GM12874 (cell line): Measurements from ENCODE around the gene ARL5B.

Source experiments
- TF ChIP-seq, protein P1 (sequence below): IDR thresholded peaks from 2 replicates; pipeline ENCODE4 v1.5.1; 2011; ENCODE audit warnings: low read depth, mild to moderate bottlenecking, control low read depth, low read length, moderate library complexity; ENCODE audit not compliant: insufficient read depth

Gene ARL5B

DNA sequence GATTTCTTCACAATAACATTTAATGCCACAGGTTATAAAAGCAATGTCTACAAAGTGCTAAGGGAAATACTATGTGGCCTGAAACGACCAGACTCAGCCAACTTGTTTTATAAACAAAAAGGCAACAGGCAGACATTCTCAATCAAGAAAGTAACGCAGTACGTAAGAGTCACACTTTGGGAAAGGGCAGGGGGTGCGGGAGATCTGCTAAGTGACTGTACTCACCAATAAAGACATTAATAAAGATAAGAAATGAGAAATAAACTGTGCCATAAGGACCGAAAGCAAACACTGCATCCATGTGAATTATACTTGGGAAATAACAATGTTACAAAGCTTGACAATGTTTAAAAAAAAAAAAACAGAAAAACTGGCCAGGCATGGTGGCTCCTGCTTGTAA, 33.3 kb upstream of the ARL5B start:
- TF ChIP-seq, protein P1, sequence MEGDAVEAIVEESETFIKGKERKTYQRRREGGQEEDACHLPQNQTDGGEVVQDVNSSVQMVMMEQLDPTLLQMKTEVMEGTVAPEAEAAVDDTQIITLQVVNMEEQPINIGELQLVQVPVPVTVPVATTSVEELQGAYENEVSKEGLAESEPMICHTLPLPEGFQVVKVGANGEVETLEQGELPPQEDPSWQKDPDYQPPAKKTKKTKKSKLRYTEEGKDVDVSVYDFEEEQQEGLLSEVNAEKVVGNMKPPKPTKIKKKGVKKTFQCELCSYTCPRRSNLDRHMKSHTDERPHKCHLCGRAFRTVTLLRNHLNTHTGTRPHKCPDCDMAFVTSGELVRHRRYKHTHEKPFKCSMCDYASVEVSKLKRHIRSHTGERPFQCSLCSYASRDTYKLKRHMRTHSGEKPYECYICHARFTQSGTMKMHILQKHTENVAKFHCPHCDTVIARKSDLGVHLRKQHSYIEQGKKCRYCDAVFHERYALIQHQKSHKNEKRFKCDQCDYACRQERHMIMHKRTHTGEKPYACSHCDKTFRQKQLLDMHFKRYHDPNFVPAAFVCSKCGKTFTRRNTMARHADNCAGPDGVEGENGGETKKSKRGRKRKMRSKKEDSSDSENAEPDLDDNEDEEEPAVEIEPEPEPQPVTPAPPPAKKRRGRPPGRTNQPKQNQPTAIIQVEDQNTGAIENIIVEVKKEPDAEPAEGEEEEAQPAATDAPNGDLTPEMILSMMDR, result no peak

DNA sequence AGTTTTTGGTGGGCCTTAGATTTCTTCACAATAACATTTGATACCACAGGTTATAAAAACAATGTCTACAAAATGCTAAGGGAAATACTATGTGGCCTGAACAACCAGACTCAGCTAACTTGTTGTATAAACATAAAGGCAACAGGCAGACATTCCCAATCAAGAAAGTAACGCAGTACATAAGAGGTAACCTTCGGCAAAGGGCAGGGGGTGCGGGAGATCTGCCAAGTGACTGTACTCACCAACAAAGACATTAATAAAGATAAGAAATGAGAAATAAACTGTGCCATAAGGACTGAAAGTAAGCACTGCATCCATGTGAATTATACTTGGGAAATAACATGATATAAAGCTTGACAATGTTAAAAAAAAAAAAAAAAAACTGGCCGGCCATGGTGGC, 23.2 kb upstream of the ARL5B start:
- TF ChIP-seq, protein P1, result no peak

DNA sequence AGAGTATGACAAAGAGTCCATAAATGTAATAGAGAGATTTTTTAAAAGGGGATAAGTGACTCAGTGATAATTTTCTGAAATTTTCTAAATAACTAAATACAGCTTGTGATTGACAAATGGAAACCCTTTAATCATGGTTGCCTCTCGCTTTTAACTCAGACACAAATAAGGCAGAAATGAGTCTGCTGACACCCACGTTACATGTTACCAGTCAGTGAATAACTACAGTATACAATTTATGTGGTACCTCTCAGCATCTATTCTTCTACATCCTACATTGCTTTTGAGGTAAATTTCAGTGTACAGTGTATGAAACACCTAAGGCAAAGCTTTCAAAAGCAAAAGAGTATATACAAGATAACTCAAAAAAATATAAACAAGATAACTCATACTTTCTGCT, 12.1 kb upstream of the ARL5B start:
- TF ChIP-seq, protein P1, result no peak

DNA sequence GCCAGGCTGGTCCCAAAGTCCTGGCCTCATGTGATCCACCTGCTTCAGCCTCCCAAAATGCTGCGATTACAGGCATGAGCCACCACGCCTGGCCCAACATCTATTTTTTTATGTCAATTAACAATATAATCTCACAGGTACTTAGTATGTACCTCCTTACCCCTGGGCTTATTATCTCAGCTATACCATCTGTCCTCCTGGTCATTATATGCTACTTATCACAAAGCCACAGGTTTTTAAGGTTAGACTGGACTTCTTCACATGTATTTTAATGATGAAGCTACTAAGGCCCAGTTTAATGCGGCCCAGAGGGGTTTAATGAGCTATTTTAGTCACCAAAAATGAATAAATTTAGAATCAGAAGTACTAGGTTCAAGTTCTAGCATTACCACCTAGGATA, 11.3 kb upstream of the ARL5B start:
- TF ChIP-seq, protein P1, result no peak

DNA sequence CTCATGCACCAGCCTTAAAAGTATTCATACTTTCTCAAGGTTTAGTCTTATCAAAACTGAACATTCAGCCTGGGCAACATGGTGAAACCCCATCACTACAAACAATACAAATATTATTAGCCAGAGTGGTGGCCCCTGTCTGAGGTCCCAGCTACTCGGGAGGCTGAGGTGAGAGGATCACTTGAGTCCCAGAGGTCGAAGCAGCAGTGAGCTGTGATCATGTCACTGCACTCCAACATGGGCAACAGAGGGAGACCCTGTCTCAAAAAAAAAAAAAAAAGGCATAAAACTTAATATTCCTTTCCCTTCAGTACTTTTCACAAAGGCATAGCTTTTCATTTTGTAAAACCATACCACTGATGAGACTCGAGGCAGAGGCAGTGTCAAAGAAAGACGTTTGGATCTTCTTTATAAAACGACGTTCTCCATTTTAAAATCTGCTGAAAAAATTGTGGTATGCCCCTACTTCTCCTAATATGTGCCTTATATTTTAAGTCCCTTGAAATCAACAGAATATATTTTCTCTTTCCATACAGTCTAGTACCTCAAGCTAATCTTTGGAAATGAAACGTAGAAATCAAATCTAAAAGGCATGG, 9.8 kb upstream of the ARL5B start:
- TF ChIP-seq, protein P1, result no peak

DNA sequence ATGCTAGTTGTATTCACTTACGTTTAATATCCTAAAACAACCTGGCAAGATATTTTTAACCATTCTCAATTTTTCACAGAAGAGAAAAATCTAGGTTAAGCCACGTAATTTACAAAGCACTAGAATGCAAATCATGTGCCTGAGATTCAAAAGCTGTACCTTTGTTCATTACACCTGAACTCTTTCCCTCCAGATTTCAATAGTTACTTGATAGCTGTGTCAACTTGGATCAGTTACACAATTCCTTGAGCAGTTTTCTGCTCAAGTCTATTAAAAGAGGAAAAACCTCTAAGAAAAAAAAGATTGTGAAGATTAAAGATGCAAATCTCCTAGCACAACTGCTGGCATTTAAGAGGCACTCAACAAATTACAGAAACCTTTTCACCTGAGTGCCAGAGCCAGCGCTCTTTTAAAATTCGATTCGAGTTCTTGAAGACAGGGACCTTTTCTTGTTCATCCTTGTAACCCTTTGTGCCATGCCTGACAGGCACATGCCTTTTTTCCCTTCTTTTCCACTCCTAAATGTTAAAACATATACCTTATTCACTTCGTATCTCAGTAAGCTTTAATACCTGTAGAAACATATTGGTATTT, 8.7 kb upstream of the ARL5B start:
- TF ChIP-seq, protein P1, result no peak

DNA sequence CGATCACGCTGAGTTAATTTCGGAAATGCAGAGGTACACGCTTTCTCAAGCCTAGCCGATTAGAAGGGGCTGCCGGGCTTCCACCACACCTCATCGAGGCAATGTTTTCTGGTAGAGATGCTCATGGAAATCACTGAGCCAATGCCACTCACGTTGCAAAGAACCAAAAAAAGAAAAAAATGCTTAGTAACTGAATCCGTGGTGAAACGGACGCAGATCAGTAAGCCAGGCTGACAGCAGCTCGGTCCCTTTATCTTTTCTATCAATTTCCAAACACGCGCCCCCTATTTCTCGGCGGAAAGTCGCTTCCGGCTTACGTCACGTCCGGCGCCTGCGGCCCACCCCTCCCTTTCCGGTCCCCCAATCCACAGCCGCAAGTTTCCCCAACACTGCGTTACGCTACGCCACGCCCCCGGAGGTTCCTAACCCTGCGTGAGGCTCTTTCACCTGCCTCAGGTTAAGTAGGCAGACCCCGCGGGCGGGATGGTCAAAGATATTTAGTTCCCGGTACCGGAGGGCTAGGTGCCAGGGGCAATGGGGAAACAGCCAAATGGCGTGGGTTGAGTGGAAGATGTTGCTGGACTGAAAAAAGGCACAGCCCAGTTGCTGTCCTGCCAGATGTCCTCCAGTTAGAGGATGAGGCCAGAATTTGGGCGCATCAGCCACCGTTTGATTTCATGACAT, 7.8 kb upstream of the ARL5B start, which contains the start of gene NSUN6:
Gene NSUN6, minus strand, starts transcription at position 264 of the 684 bp plus-strand sequence. CDS start 384 bp downstream, outside the sequence.
- TF ChIP-seq, protein P1, result no peak
